SK-N-SH treated with all-trans-retinoic acid at 6 μM for 48 hours (cell line): ENCODE measurements around the gene ZNHIT3.
"Not testable (repeated sequence)": the region's sequence is repeated elsewhere in the genome, so short reads cannot be mapped to it uniquely, and the experiment has no call there.

ENCODE experiments used
- ATAC-seq: fragments of 200-7000 bp; cut with Tn5 transposase; 3 replicates; pipeline ENCODE4 v1.9.1; 2020; ENCODE audit warnings: mild to moderate bottlenecking, moderate library complexity
- BACH2 ChIP-seq: fragments of 250-450 bp; sonication (Bioruptor Pico); IDR thresholded peaks from 2 replicates; pipeline ENCODE4 v1.9.0; 2021; ENCODE audit warnings: mild to moderate bottlenecking, borderline replicate concordance
- CSRNP3 ChIP-seq: fragments of 250-450 bp; sonication (Bioruptor Pico); IDR thresholded peaks from 2 replicates; pipeline ENCODE4 v1.5.1; 2021; ENCODE audit warnings: mild to moderate bottlenecking, moderate library complexity
- ESRRG ChIP-seq: fragments of 250-450 bp; sonication (Bioruptor Pico); IDR thresholded peaks from 2 replicates; pipeline ENCODE4 v1.6.1; 2021; ENCODE audit warnings: mild to moderate bottlenecking
- ISL1 ChIP-seq: fragments of 250-450 bp; sonication (Bioruptor Pico); IDR thresholded peaks from 2 replicates; pipeline ENCODE4 v2.1.2; 2022; ENCODE audit warnings: mild to moderate bottlenecking, moderate library complexity
- OSR1 ChIP-seq: fragments of 250-450 bp; sonication (Bioruptor Pico); IDR thresholded peaks from 2 replicates; pipeline ENCODE4 v1.8.0; 2022; ENCODE audit warnings: moderate library complexity, mild to moderate bottlenecking, inconsistent platforms
- PATZ1 ChIP-seq: fragments of 250-450 bp; sonication (Bioruptor Pico); IDR thresholded peaks from 2 replicates; pipeline ENCODE4 v1.8.0; 2020; ENCODE audit warnings: mild to moderate bottlenecking, moderate library complexity, borderline replicate concordance
- PPARA ChIP-seq: fragments of 250-450 bp; sonication (Bioruptor Pico); IDR thresholded peaks from 2 replicates; pipeline ENCODE4 v1.5.0; 2020; ENCODE audit warnings: mild to moderate bottlenecking, borderline replicate concordance
- RARB ChIP-seq: fragments of 250-450 bp; sonication (Bioruptor Pico); IDR thresholded peaks from 2 replicates; pipeline ENCODE4 v1.8.0; 2021; ENCODE audit warnings: mild to moderate bottlenecking, moderate library complexity
- SNAI2 ChIP-seq: fragments of 250-450 bp; sonication (Bioruptor Pico); IDR thresholded peaks from 2 replicates; pipeline ENCODE4 v1.5.0; 2020; ENCODE audit warnings: mild to moderate bottlenecking, moderate library complexity
- TCF4 ChIP-seq: fragments of 250-450 bp; sonication (Bioruptor Pico); IDR thresholded peaks from 2 replicates; pipeline ENCODE4 v1.8.0; 2021; ENCODE audit warnings: mild to moderate bottlenecking, moderate library complexity, borderline replicate concordance
- TOX ChIP-seq: fragments of 250-450 bp; sonication (Bioruptor Pico); IDR thresholded peaks from 2 replicates; pipeline ENCODE4 v1.8.0; 2021; ENCODE audit warnings: mild to moderate bottlenecking, moderate library complexity, borderline replicate concordance
- TSHZ2 ChIP-seq: fragments of 250-450 bp; sonication (Bioruptor Pico); IDR thresholded peaks from 2 replicates; pipeline ENCODE4 v1.5.0; 2020; ENCODE audit warnings: mild to moderate bottlenecking, moderate library complexity
- ZC3H10 ChIP-seq: fragments of 250-450 bp; sonication (Bioruptor Pico); IDR thresholded peaks from 2 replicates; pipeline ENCODE4 v1.5.1; 2021; ENCODE audit warnings: mild to moderate bottlenecking, moderate library complexity
- ZFP30 ChIP-seq: fragments of 450-650 bp; formaldehyde crosslinking; IDR thresholded peaks from 2 replicates; pipeline ENCODE4 v1.5.0; 2022; ENCODE audit warnings: mild to moderate bottlenecking, moderate library complexity
- ZNF70 ChIP-seq: fragments of 450-650 bp; formaldehyde crosslinking; IDR thresholded peaks from 2 replicates; pipeline ENCODE4 v1.5.0; 2020; ENCODE audit warnings: mild to moderate bottlenecking, moderate library complexity
- ZNF8 ChIP-seq: fragments of 450-650 bp; formaldehyde crosslinking; IDR thresholded peaks from 2 replicates; pipeline ENCODE4 v1.5.0; 2020; ENCODE audit warnings: mild to moderate bottlenecking, moderate library complexity
- TF ChIP-seq, protein P1 (sequence below): fragments of 250-450 bp; sonication (Bioruptor Pico); IDR thresholded peaks from 2 replicates; pipeline ENCODE4 v1.5.1; 2020; ENCODE audit warnings: low read depth, mild to moderate bottlenecking, moderate library complexity
- TF ChIP-seq, protein P2 (sequence below): fragments of 250-450 bp; sonication (Bioruptor Pico); IDR thresholded peaks from 2 replicates; pipeline ENCODE4 v1.8.0; 2021; ENCODE audit warnings: low read depth, mild to moderate bottlenecking, moderate library complexity, borderline replicate concordance

ZNHIT3 gene

GRCh38 chr17:36475346-36475970 lies 11.0 kb upstream of the ZNHIT3 start:
- TF ChIP-seq BACH2 (CRISPR knock-in tag) (no peak), ZNF70 (CRISPR knock-in tag) (no peak), RARB (CRISPR knock-in tag) (no peak), CSRNP3 (no peak), OSR1 (CRISPR knock-in tag) (no peak), ZFP30 (no peak), ZC3H10 (CRISPR knock-in tag) (no peak), TOX (no peak)
- TF ChIP-seq, protein P1, sequence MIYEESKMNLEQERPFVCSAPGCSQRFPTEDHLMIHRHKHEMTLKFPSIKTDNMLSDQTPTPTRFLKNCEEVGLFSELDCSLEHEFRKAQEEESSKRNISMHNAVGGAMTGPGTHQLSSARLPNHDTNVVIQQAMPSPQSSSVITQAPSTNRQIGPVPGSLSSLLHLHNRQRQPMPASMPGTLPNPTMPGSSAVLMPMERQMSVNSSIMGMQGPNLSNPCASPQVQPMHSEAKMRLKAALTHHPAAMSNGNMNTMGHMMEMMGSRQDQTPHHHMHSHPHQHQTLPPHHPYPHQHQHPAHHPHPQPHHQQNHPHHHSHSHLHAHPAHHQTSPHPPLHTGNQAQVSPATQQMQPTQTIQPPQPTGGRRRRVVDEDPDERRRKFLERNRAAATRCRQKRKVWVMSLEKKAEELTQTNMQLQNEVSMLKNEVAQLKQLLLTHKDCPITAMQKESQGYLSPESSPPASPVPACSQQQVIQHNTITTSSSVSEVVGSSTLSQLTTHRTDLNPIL (CRISPR knock-in tag), result no peak
- TF ChIP-seq, all 23 proteins: peak for 0
- ATAC-seq, result no peak

- TF ChIP-seq TCF4 (CRISPR knock-in tag), result no peak
- no peak for TF ChIP-seq ESRRG (CRISPR knock-in tag)
- TF ChIP-seq SNAI2 (CRISPR knock-in tag), result no peak
- TF ChIP-seq ISL1 (CRISPR knock-in tag), result no peak
- TF ChIP-seq PPARA (CRISPR knock-in tag), result no peak
- no peak for TF ChIP-seq BACH2 (CRISPR knock-in tag)
- TF ChIP-seq PATZ1 (CRISPR knock-in tag), result no peak
- TF ChIP-seq ZNF8 (CRISPR knock-in tag), result no peak
- ATAC-seq, result no peak
Observed at GRCh38 chr17:36481829-36482228, 4.7 kb upstream of the ZNHIT3 start.

DNA sequence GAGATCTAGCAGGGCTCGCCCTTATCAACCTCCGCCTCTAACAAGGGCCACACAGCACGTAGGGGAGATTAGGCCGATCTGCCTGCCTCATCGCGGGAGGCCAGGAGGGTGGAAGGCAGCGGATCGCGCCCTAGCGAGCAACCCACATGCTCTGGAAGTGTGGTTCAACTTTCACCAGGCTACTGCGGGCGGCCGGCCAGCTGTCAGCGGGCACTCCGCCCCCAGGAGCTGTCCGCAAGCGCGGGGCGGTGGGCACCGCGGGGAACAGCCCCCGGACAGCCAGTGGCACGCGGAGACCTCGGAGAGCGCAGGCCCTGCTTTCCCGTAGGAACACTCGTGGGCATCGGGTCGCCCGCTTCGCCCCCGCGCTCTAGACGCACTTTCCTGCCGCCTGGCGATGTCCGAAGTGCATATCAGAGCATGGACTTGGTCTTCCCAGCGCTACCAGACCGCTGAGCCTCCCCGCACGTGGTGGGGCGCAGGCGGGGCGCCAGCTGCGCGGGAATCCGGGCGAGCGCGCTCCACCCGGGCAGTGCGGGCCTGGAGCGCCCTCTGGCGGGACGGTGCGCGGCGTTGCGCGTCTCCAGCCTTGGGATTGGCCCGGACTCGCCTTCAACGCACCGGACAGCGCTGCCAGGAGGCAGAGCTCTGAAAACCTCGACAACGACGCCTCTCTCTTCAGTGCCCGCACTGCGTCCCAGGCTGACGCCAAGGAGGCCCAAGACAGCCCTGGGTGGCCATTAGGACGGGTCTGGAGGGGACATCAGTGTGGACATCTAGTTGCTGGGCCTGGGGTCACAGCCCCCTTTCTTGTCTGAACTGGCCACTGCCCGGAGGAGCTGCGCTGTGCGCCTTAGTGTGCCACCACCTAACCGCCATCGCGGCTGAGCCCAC lies 3.6 kb upstream of the ZNHIT3 start:
- TF ChIP-seq, protein P2, sequence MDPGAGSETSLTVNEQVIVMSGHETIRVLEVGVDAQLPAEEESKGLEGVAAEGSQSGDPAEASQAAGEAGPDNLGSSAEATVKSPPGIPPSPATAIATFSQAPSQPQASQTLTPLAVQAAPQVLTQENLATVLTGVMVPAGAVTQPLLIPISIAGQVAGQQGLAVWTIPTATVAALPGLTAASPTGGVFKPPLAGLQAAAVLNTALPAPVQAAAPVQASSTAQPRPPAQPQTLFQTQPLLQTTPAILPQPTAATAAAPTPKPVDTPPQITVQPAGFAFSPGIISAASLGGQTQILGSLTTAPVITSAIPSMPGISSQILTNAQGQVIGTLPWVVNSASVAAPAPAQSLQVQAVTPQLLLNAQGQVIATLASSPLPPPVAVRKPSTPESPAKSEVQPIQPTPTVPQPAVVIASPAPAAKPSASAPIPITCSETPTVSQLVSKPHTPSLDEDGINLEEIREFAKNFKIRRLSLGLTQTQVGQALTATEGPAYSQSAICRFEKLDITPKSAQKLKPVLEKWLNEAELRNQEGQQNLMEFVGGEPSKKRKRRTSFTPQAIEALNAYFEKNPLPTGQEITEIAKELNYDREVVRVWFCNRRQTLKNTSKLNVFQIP (CRISPR knock-in tag), result no peak
- TF ChIP-seq TSHZ2 (CRISPR knock-in tag), result 0 out of 2 replicates have a peak, but pooled peaks have one; percentile 32
- ATAC-seq, result peak; percentile 90

- ATAC-seq, result not testable (repeated sequence)
Observed at GRCh38 chr17:36484021-36484420, 2.5 kb upstream of the ZNHIT3 start.
